DOHH2 (cell line): ENCODE data around the gene BLOC1S1.

Experiments used
- H3F3A ChIP-seq: fragments of 200-600 bp; sonication (generic), shearing (Covaris generic); 2 replicates; pipeline ENCODE4 v1.6.0; 2016; ENCODE audit warnings: antibody characterized with exemption, mild to moderate bottlenecking; ENCODE audit not compliant: control insufficient read depth, insufficient read depth
- H3K27ac ChIP-seq: fragments of 200-600 bp; sonication (generic); 2 replicates; pipeline ENCODE4 v1.5.1; 2014; ENCODE audit warnings: low read depth, mild to moderate bottlenecking, low read length, moderate library complexity
- H3K27me3 ChIP-seq: fragments of 200-600 bp; sonication (generic); 2 replicates; pipeline ENCODE4 v1.6.1; 2014; ENCODE audit warnings: mild to moderate bottlenecking, low read length, mixed read lengths; ENCODE audit not compliant: control insufficient read depth
- H3K36me3 ChIP-seq: fragments of 200-600 bp; sonication (generic); 2 replicates; pipeline ENCODE4 v1.6.1; 2014; ENCODE audit warnings: mild to moderate bottlenecking, low read length, moderate library complexity, mixed read lengths; ENCODE audit not compliant: control insufficient read depth
- H3K4me1 ChIP-seq: fragments of 200-600 bp; sonication (generic); 2 replicates; pipeline ENCODE4 v1.6.1; 2014; ENCODE audit warnings: mild to moderate bottlenecking, low read length, mixed read lengths; ENCODE audit not compliant: control insufficient read depth
- H3K4me2 ChIP-seq: fragments of 200-600 bp; sonication (generic); 2 replicates; pipeline ENCODE4 v1.6.0; 2014; ENCODE audit warnings: mild to moderate bottlenecking, low read length, moderate library complexity
- H3K4me3 ChIP-seq: fragments of 200-600 bp; sonication (generic); 2 replicates; pipeline ENCODE4 v1.5.1; 2014; ENCODE audit warnings: mild to moderate bottlenecking, low read length, mixed read lengths
- H3K79me2 ChIP-seq: fragments of 200-600 bp; sonication (generic); 2 replicates; pipeline ENCODE4 v1.6.1; 2014; ENCODE audit warnings: mild to moderate bottlenecking, low read length, mixed read lengths; ENCODE audit not compliant: control insufficient read depth
- H3K9me2 ChIP-seq: fragments of 200-600 bp; sonication (generic); replicated peaks from 2 replicates; pipeline ENCODE4 v1.6.1; 2014; ENCODE audit warnings: mild to moderate bottlenecking, low read length, mixed read lengths; ENCODE audit not compliant: control insufficient read depth
- H3K9me3 ChIP-seq: fragments of 200-600 bp; sonication (generic); 2 replicates; pipeline ENCODE4 v1.6.1; 2014; ENCODE audit warnings: antibody characterized with exemption, low read length, mixed read lengths; ENCODE audit not compliant: control insufficient read depth, insufficient read depth
- H4K20me1 ChIP-seq: fragments of 200-600 bp; sonication (generic); 2 replicates; pipeline ENCODE4 v1.6.0; 2014; ENCODE audit warnings: low read depth, mild to moderate bottlenecking, antibody characterized with exemption, low read length, moderate library complexity; ENCODE audit not compliant: control insufficient read depth, insufficient read depth
- CTCF ChIP-seq: fragments of 200-600 bp; sonication (generic); IDR thresholded peaks from one replicate; pipeline ENCODE4 v1.5.1; 2014; ENCODE audit warnings: antibody characterized with exemption, mild to moderate bottlenecking, low read depth, low read length; ENCODE audit not compliant: poor library complexity, severe bottlenecking
- EZH2phosphoT487 ChIP-seq: fragments of 200-600 bp; sonication (generic); IDR thresholded peaks from 2 replicates; pipeline ENCODE4 v1.6.1; 2017; ENCODE audit warnings: borderline replicate concordance, mild to moderate bottlenecking, antibody characterized with exemption, low read length, moderate library complexity, mixed read lengths

The BLOC1S1 gene

DNA sequence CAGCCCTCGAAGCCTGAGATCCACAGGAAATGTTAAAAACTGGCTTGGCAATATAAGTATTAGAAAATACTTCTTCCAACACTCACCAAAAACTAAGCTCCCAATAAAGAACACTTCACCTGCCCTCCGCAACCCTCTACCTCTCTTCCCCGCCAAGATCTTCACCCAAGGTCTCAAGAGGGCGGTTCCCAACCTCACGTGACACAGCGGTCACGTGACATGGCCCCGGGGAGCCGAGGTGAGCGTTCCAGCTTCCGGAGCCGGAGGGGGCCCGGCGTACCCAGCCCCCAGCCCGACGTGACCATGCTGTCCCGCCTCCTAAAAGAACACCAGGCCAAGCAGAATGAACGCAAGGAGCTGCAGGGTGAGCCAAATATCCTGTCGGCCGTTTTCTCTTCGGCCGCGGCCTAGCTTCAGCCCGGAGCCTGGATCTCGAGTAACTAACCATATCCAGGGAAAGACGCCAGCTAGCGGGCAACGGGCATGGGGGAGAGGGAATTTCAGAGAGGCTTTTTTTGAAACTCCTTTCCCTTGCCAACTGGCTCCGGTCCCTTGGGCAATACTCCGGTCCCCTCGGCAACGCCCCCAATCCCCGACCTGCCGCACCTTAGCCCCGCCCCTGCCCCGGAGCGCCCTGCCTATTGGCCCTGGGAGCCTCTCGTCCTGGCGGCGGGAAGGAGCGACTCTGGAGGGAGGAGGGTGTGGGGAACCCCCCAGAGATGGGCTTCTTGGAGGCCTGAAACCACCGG, at the start of gene BLOC1S1:
Gene BLOC1S1 (plus strand): TSS at position 214 of the 749 bp plus-strand sequence. CDS start 6 bp downstream, at position 220.
- H3K4me1 ChIP-seq = peaks cover 31% of the 10 kb centered on the region
- peaks cover 19% of the 10 kb centered on the region for H3K79me2 ChIP-seq
- peak within 1 kb of the TSS; percentile 92 for H3K4me3 ChIP-seq
- H3K9me2 ChIP-seq = no peaks in the 10 kb centered on the region
- H3K36me3 ChIP-seq = peaks cover 16% of the 10 kb centered on the region; the same call in 1 of the 2 replicates
- H3K27me3 ChIP-seq = peaks cover 12% of the 10 kb centered on the region
- peak within 1 kb of the TSS; percentile 89 for H3K4me2 ChIP-seq
- H3K27ac ChIP-seq = peak within 1 kb of the TSS; percentile 77
- H3K9me3 ChIP-seq = no peaks in the 10 kb centered on the region
- no peaks in the 10 kb centered on the region for H4K20me1 ChIP-seq
- TF ChIP-seq CTCF (no peak), EZH2phosphoT487 (no peak)
- H3F3A ChIP-seq = peaks cover 3% of the 10 kb centered on the region; the same call in 1 of the 2 replicates

GRCh38 chr12:55666508-55666907, 49.3 kb upstream of the BLOC1S1 start:
- no peak overlapping the region for H3K4me3 ChIP-seq
- H3K4me2 ChIP-seq = no peak overlapping the region
- peaks cover 4% of the 10 kb centered on the region; the same call in 1 of the 2 replicates for H3K27me3 ChIP-seq
- no peaks in the 10 kb centered on the region for H3F3A ChIP-seq
- no peak overlapping the region for H3K27ac ChIP-seq
- no peaks in the 10 kb centered on the region for H3K4me1 ChIP-seq
- H4K20me1 ChIP-seq = no peaks in the 10 kb centered on the region
- no peaks in the 10 kb centered on the region for H3K79me2 ChIP-seq
- H3K36me3 ChIP-seq = no peaks in the 10 kb centered on the region
- TF ChIP-seq CTCF (no peak), EZH2phosphoT487 (no peak)
- no peaks in the 10 kb centered on the region for H3K9me3 ChIP-seq
- no peaks in the 10 kb centered on the region for H3K9me2 ChIP-seq

DNA sequence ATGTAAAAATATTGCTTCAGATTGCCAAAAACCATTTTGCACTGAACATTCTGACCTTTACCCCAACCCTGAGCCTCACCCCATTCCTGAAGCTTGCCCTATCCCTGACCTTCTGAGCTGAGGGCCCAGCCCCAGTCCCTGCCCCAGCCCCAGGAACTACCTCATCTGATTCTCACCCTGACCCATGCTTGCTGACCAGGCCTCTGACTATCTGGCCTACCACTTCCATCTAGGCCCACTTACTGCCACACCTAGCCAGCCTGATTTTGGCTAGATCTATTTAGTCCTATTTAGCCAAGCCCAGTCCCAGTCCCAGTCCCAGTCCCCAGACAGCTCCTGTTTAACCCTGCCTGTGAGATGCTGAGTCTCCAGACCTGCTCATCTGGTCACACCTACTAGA, 45.6 kb upstream of the BLOC1S1 start:
- Histone ChIP-seq H3K9me2 (no peaks in the 10 kb centered on the region), H3K4me2 (no peak overlapping the region), H4K20me1 (no peaks in the 10 kb centered on the region), H3K4me1 (peaks cover 23% of the 10 kb centered on the region), H3K27me3 (no peaks in the 10 kb centered on the region), H3K27ac (no peak overlapping the region), H3K9me3 (no peaks in the 10 kb centered on the region), H3F3A (0 out of 2 replicates have a peak, but pooled peaks cover 2% of the 10 kb centered on the region), H3K79me2 (no peaks in the 10 kb centered on the region), H3K36me3 (no peaks in the 10 kb centered on the region), H3K4me3 (no peak overlapping the region)
- no peak for TF ChIP-seq EZH2phosphoT487
- TF ChIP-seq CTCF = no peak
